ENCODE results near the gene KRT15. TPM values are rescaled to one million over a fixed set of nuclear protein-coding genes. Genes with fewer than 3 reads are reported as not detected.

KRT15 gene
- total RNA-seq, 2 experiments from 2014 or later, result not detected

- Mint-ChIP-seq H3K9me3 (no peaks in the 10 kb centered on the region), H3K4me1 (ENCODE audit: low read depth) (peaks cover 2% of the 10 kb centered on the region), H3K27ac (no peak overlapping the region), H3K27me3 (ENCODE audit: low read depth) (peaks cover 36% of the 10 kb centered on the region), H3K36me3 (ENCODE audit: low read depth) (no peaks in the 10 kb centered on the region), H3K4me3 (no peak overlapping the region)
- DNase-seq, result no peak
- intact Hi-C loops (cut with micrococcal nuclease), result no loop called here
- CTCF ChIA-PET, result interaction anchor here (1.1 to 1.6 kb wide), 2 partner anchors 17 to 134 kb away, joined by 3 to 8 read pairs; no protein-coding TSS in a partner anchor
These were observed 13.3 kb upstream of the KRT15 start for GRCh38 chr17:41531993-41532392.

GRCh38 chr17:41530062-41531048 lies 11.7 kb upstream of the KRT15 start:
- no peaks in the 10 kb centered on the region for H3K36me3 Mint-ChIP-seq (ENCODE audit: low read depth)
- no peak overlapping the region for H3K27ac Mint-ChIP-seq
- CTCF ChIA-PET, result interaction anchor here (2.8 kb wide), 1 partner anchor 18 kb away, joined by 12 read pairs; no protein-coding TSS in a partner anchor
- H3K4me3 Mint-ChIP-seq, result no peak overlapping the region
- peaks cover 43% of the 10 kb centered on the region for H3K27me3 Mint-ChIP-seq (ENCODE audit: low read depth)
- H3K9me3 Mint-ChIP-seq, result no peaks in the 10 kb centered on the region
- intact Hi-C loops (cut with micrococcal nuclease), result no loop called here
- DNase-seq, result no peak
- peaks cover 2% of the 10 kb centered on the region for H3K4me1 Mint-ChIP-seq (ENCODE audit: low read depth)

- peaks cover 43% of the 10 kb centered on the region for H3K27me3 Mint-ChIP-seq (ENCODE audit: low read depth)
- peaks cover 2% of the 10 kb centered on the region for H3K4me1 Mint-ChIP-seq (ENCODE audit: low read depth)
- intact Hi-C loops (cut with micrococcal nuclease), result no loop called here
- no peak overlapping the region for H3K27ac Mint-ChIP-seq
- DNase-seq, result no peak
- no peaks in the 10 kb centered on the region for H3K9me3 Mint-ChIP-seq
- CTCF ChIA-PET, result interaction anchor here (0.8 to 2.8 kb wide), 3 partner anchors 13 to 166 kb away, joined by 3 to 12 read pairs (median 3); no protein-coding TSS in a partner anchor
- no peak overlapping the region for H3K4me3 Mint-ChIP-seq
- no peaks in the 10 kb centered on the region for H3K36me3 Mint-ChIP-seq (ENCODE audit: low read depth)
These were observed 10.8 kb upstream of the KRT15 start for GRCh38 chr17:41529491-41529915.

- Mint-ChIP-seq H3K27me3 (ENCODE audit: low read depth) (peaks cover 43% of the 10 kb centered on the region), H3K36me3 (ENCODE audit: low read depth) (no peaks in the 10 kb centered on the region), H3K4me1 (ENCODE audit: low read depth) (peaks cover 2% of the 10 kb centered on the region), H3K27ac (no peak overlapping the region), H3K4me3 (peak overlapping the region; percentile 9), H3K9me3 (no peaks in the 10 kb centered on the region)
- no peak for DNase-seq
- intact Hi-C loops (cut with micrococcal nuclease), result no loop called here
- CTCF ChIA-PET, result interaction anchor here (0.8 to 2.8 kb wide), 3 partner anchors 13 to 167 kb away, joined by 3 to 12 read pairs (median 3); no protein-coding TSS in a partner anchor
These were observed 10.3 kb upstream of the KRT15 start for GRCh38 chr17:41528959-41529353.

- H3K36me3 Mint-ChIP-seq (ENCODE audit: low read depth), result no peaks in the 10 kb centered on the region
- H3K4me1 Mint-ChIP-seq (ENCODE audit: low read depth), result peaks cover 2% of the 10 kb centered on the region
- no peaks in the 10 kb centered on the region for H3K9me3 Mint-ChIP-seq
- H3K27ac Mint-ChIP-seq, result no peak overlapping the region
- peak; percentile 15 for DNase-seq
- H3K4me3 Mint-ChIP-seq, result peak overlapping the region; percentile 24
- CTCF ChIA-PET, result no interaction called here
- intact Hi-C loops (cut with micrococcal nuclease), result no loop called here
- H3K27me3 Mint-ChIP-seq (ENCODE audit: low read depth), result peaks cover 41% of the 10 kb centered on the region
These were observed 8.7 kb upstream of the KRT15 start for GRCh38 chr17:41527063-41528023.

- intact Hi-C loops (cut with micrococcal nuclease), result no loop called here
- CTCF ChIA-PET, result no interaction called here
- Mint-ChIP-seq H3K27me3 (ENCODE audit: low read depth) (peaks cover 28% of the 10 kb centered on the region), H3K4me3 (no peak overlapping the region), H3K4me1 (ENCODE audit: low read depth) (peaks cover 2% of the 10 kb centered on the region), H3K9me3 (no peaks in the 10 kb centered on the region), H3K27ac (no peak overlapping the region), H3K36me3 (ENCODE audit: low read depth) (no peaks in the 10 kb centered on the region)
- no peak for DNase-seq
These were observed 5.6 kb upstream of the KRT15 start for GRCh38 chr17:41524261-41524660.

GRCh38 chr17:41523787-41524186 lies 5.1 kb upstream of the KRT15 start:
- Mint-ChIP-seq H3K4me1 (ENCODE audit: low read depth) (peaks cover 2% of the 10 kb centered on the region), H3K27ac (no peak overlapping the region), H3K4me3 (no peak overlapping the region), H3K27me3 (ENCODE audit: low read depth) (peaks cover 23% of the 10 kb centered on the region), H3K9me3 (no peaks in the 10 kb centered on the region), H3K36me3 (ENCODE audit: low read depth) (no peaks in the 10 kb centered on the region)
- CTCF ChIA-PET, result no interaction called here
- intact Hi-C loops (cut with micrococcal nuclease), result no loop called here
- no peak for DNase-seq

- intact Hi-C loops (cut with micrococcal nuclease), result no loop called here
- CTCF ChIA-PET, result no interaction called here
- no peaks in the 10 kb centered on the region for H3K4me1 Mint-ChIP-seq (ENCODE audit: low read depth)
- H3K9me3 Mint-ChIP-seq, result no peaks in the 10 kb centered on the region
- H3K27ac Mint-ChIP-seq, result no peak overlapping the region
- H3K4me3 Mint-ChIP-seq, result no peak overlapping the region
- peaks cover 17% of the 10 kb centered on the region for H3K27me3 Mint-ChIP-seq (ENCODE audit: low read depth)
- DNase-seq, result no peak
- no peaks in the 10 kb centered on the region for H3K36me3 Mint-ChIP-seq (ENCODE audit: low read depth)
These were observed 4.5 kb upstream of the KRT15 start for GRCh38 chr17:41523225-41523593.

GRCh38 chr17:41522301-41523224 lies 3.9 kb upstream of the KRT15 start:
- Mint-ChIP-seq H3K27me3 (ENCODE audit: low read depth) (peaks cover 13% of the 10 kb centered on the region), H3K36me3 (ENCODE audit: low read depth) (no peaks in the 10 kb centered on the region)
- CTCF ChIA-PET, result no interaction called here

GRCh38 chr17:41521574-41522261 lies 3.0 kb upstream of the KRT15 start:
- DNase-seq, result no peak
- H3K9me3 Mint-ChIP-seq, result no peaks in the 10 kb centered on the region
- H3K27me3 Mint-ChIP-seq (ENCODE audit: low read depth), result peaks cover 5% of the 10 kb centered on the region
- no peaks in the 10 kb centered on the region for H3K4me1 Mint-ChIP-seq (ENCODE audit: low read depth)
- no peak overlapping the region for H3K27ac Mint-ChIP-seq
- H3K36me3 Mint-ChIP-seq (ENCODE audit: low read depth), result no peaks in the 10 kb centered on the region
- intact Hi-C loops (cut with micrococcal nuclease), result no loop called here
- CTCF ChIA-PET, result no interaction called here
- no peak overlapping the region for H3K4me3 Mint-ChIP-seq

More at GRCh38 chr17:41522301-41523224, 3.9 kb upstream of the KRT15 start:
- Mint-ChIP-seq H3K9me3 (no peaks in the 10 kb centered on the region), H3K27ac (no peak overlapping the region), H3K4me1 (ENCODE audit: low read depth) (no peaks in the 10 kb centered on the region), H3K4me3 (no peak overlapping the region)
- no peak for DNase-seq
- intact Hi-C loops (cut with micrococcal nuclease), result no loop called here

GRCh38 chr17:41520821-41521521 lies 2.3 kb upstream of the KRT15 start:
- CTCF ChIA-PET, result no interaction called here
- H3K36me3 Mint-ChIP-seq (ENCODE audit: low read depth), result no peaks in the 10 kb centered on the region
- DNase-seq, result no peak
- no peaks in the 10 kb centered on the region for H3K9me3 Mint-ChIP-seq
- intact Hi-C loops (cut with micrococcal nuclease), result no loop called here
- no peak overlapping the region for H3K4me3 Mint-ChIP-seq
- no peaks in the 10 kb centered on the region for H3K4me1 Mint-ChIP-seq (ENCODE audit: low read depth)
- peaks cover 3% of the 10 kb centered on the region for H3K27me3 Mint-ChIP-seq (ENCODE audit: low read depth)
- H3K27ac Mint-ChIP-seq, result no peak overlapping the region
